PC-9 (cell line): ENCODE results near the gene MLYCD.

ENCODE experiments used
- CTCF ChIP-seq: fragments of 200-600 bp; sonication (generic); conservative IDR thresholded peaks from 2 replicates; pipeline ENCODE4 v1.6.1; 2017; ENCODE audit warnings: mixed run types, antibody characterized with exemption, mild to moderate bottlenecking, moderate library complexity
- EZH2 ChIP-seq: fragments of 200-600 bp; sonication (generic); IDR thresholded peaks from 2 replicates; pipeline ENCODE4 v1.8.0; 2017; ENCODE audit warnings: antibody characterized with exemption, low read depth

- TF ChIP-seq CTCF (no peak), EZH2 (no peak)
These were observed 38.4 kb downstream of the MLYCD start for GRCh38 chr16:83937267-83937666.
